Activated CD8-positive, alpha-beta memory T cell treated with anti-CD3 and anti-CD28 coated beads for 1 hour (primary cell): ENCODE measurements around the gene OR2AG1.
"Not testable (repeated sequence)": the region's sequence is repeated elsewhere in the genome, so short reads cannot be mapped to it uniquely, and the experiment has no call there.

Source experiments
- DNase-seq, 2 donors: peaks; one replicate each; pipeline ENCODE4 v3.0.0-alpha.2; 2020; ENCODE audit warnings: low read depth in 1 of 2; ENCODE audit errors: extremely low read depth in 1 of 2

Gene OR2AG1

DNA sequence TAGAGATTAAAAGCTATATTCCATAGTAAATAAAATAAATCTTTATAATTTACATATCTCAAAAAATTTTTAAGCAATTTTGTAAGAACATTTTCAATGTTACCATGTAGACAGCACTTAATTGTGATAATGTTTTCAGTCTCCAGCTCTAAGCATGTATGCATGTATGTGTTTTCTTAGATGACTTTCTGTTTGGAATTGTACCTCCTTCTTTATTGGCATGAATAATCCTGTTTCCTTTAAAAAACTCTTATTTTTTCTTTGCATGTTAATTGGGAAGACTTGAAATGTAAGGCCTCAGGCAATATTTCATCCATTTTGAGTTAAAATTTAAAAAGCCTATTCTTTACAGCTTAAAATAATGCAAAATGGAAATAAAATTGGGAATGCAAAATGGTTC is 2.0 kb upstream of the OR2AG1 start:
- DNase-seq = no peak

DNA sequence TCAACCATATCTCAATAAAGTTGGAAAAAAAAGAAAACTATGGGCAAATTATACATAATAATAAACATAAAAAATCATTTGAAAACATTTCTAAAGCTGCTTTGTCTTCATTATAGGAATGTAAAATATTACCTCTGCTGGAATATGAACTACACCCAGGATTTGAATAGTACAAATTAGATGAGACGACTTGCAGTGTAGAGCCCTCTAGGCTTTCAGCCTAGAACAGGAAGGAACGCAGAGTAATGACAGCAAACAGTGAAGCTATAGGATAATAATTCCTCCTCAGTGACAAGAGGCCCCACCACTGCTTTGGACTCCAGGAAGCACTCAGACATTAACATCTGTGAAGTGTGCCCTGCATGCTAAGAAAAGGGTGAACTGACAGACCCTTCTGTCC is 7.7 kb downstream of the OR2AG1 start:
- no peak for DNase-seq

DNA sequence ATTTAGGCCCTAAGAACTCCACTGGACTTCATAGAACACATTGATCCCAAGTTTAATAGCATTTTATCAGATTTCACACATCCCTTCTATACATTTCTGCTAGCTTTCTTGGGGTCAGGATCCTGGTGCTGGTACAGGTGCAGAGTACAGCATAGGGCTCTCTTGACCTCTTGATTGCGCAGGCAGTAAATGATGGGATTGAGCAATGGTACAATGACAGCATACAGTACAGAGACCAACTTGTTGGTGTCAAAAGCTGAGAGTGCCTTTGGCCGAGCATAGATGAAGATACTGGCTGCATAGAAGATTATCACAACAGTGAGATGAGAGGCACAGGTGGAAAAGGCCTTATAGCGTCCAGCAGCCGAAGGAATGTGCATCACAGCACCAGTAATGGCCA is 11.8 kb downstream of the OR2AG1 start:
- no peak for DNase-seq

DNA sequence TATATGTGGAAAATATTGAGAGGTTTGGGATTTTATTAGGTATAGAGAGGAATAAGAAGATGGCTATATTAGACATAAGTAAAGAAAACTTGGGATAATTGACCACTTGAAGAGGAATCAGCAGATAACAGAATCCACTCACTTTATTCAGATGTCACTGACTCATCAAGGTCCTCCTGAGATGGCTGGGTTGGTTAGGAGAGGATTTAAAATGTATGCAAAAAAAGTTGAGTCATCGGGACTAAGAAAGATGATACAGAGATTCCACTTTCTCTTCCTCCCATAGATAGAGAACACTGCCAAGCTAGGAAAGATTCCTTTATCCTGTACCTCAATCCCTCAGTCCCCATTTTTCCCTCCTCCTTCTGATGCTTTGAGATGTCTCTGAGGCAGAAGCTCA is 16.6 kb downstream of the OR2AG1 start, which contains the start of gene OR6A2:
Gene OR6A2, minus strand, starts transcription at position 288 of the 400 bp plus-strand sequence. CDS start 3,981 bp downstream, outside the sequence.
- DNase-seq = no peak

DNA sequence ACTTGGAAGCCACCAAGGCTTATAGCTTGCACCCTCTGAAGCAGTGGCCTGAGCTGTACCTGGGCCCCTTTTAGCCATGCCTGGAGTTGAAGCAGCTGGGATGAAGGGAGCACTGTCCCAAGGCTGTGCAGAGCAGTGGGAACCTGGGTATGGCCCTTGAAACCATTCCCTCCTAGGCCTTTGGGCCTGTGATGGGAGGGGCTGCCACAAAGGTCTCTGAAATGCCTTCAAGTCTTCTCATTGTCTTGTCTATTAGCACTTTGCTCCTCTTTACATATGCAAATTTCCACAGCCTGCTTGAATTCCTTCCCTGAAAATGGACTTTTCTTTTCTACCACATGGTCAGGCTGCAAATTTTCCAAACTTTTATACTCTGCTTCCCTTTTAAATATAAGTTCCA is 18.3 kb downstream of the OR2AG1 start:
- DNase-seq = not testable (repeated sequence)

DNA sequence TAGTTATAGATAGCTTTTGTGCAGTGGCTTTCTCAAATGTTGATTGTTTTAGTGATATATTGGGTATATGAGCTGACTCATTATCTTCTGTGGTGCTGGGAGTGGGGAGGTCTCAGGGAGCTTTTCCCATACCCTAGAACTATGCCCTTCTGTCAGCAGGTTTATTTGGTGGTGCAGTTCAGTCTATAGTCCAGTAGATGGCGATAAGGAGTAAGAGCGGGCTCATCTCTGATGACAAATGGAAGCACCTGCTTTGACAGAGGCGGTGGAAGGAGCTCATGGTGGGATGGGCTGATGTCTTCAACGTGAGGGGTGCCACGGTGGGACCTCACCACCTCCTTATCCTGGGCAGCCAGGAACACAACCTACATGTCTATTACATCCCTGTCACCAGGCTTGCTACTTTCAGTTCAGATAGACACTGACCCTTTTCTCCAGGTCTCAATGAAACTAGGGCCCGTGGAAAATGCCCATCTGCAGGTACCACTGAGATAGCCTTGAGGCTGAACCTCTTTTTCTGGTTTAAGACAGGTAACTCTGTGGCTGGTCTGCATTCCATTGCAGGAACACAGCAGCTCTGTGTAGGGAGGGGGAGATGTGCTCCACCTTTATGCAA is 29.7 kb downstream of the OR2AG1 start:
- no peak for DNase-seq

DNA sequence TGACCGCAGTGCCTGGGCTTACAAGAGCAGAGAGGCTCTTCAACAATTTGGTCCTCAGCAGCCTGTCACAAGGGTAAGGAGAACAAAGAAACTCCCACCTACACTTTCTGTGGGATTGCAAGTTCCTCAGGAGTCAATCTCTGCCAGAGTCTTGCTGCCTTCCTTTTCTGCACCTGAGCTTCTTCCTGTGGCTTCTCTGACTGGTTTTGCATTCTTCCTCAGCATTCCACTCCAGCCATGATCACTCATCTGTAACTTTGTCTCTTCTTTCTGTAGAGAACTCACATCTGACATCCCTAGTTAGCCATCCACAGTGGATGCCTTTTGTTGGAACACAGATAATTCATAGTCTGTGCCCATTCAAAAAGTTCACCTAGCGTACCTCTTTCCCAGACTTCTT is 30.8 kb downstream of the OR2AG1 start:
- no peak for DNase-seq

DNA sequence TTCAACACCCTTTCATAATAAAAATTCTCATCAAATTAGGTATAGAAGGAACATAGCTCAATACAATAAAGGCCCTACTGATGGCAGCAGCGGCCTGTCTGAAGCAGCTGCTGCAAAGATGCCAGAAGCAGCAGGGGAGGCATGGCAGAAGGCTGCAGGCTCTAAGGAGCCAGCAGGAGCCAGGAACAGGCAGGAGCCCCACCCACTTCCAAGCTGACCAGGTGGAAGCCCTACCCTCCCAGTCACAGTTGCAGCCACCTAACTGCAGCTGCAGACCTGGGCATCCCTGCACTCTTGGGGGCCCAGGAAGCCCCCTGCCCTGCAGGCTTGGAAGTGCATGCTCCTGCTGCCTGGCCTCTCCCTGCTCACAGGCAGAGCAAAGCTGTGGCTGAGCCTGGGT is 34.9 kb downstream of the OR2AG1 start:
- DNase-seq = no peak

DNA sequence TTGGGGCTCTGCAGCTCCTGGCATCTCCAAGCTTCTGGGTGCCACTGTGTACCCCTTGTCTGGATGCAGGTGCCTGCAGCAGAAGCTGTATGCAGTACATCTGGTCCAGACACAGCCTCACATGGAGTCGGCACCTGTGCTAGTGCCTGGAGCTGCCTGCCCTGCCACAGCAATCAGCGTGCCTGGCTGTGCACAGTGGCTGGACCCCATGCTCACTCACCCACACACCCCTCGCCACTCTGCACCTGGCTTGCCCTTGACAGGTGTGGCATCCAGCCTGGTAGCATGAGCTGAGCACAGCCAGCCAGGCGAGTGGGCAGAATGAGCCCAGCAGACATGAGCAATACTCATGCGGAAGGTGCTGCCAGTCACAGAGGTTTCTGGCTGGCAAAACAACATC is 36.1 kb downstream of the OR2AG1 start:
- no peak for DNase-seq

DNA sequence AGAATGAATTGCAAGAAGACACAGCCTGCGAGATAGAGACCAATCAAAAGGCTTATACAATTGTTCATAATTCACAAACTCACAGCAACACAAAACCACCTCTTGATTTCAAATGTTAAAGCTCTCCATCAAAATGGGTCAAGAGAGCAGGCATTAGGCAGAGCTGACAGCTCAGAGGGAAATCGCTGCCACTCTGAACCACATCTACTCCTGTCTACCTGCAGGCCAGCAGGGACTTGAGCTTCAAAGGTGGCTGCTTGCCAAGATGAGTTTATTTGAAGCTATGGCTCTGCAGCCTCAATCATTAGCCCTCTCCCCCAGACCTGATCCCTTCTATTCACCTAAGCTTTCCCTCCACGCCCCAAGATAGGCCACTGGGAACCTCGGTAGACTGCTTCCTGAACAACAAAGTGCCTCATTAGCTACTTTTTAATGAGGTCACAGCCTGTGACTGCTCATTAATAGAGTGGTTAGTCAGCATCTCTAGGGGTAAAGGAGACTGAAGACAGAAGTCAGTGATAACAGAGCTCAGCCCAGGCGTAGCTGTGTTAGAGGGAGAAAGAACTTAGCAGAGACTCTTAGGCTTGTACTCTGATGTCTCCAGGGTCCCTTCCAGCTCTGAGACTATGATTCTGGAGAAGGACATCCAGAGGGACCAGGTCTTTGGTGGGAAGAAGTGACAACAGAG is 41.5 kb downstream of the OR2AG1 start:
- DNase-seq = no peak

DNA sequence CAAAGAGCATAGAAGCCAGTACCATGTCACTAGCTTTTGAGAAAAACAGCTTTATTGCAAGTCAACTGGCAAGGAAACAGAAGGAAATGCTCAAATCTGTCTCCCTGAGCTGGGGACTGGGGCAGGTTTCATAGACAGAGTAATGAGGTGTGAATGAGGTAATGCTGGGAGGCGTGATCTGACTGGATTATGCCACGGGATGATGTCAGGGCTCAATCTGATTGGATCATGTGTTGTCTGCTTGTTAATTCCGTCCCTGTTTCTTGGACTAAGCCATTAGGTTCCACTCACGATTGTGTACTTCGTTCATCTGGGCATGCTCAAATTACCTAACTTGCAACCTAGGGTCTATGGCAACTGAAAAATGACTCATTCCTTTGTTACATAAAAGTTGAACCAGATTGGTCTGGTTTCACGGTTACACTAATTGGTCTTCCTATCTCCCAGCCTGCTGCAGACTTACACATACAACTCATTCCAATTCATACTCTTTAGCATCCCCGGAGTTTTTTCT is 42.5 kb downstream of the OR2AG1 start:
- DNase-seq = no peak

DNA sequence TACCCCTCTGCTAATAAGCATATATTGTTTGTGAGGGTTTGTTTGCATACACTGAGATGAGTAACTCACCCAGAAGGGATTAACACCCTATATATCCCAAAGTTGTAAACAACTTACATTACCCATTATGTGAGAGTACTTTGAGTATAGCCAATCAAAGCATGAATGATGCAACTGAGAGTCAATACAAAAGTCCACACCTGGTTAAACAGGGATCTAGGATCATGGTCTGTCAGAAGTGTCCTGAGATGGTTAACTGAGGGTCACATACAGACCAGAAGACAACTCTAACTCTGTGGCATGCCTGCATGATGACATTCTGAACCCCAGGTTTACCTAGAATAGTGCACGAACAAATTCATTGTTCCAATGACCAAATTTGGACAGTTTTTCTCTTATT is 45.3 kb downstream of the OR2AG1 start:
- DNase-seq = no peak

DNA sequence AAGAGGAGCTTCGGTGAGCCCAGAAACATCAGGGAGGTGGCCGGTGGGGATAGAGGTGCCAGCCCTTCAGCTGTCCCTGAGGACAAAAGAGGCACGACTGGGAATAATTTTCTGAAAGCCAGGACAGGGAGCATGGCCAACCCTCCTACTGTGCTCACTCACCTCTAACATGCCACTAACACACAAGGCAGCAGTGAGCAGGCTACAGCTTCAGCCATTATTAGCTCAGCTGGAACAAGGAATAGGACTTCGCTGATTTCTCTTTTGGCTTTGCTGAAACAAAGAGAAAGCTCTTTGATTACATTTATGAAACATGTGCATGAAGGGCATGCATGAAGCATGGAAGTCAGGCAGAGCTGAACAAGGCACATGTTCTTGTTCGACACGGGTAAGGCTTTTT is 50.5 kb downstream of the OR2AG1 start:
- no peak for DNase-seq

DNA sequence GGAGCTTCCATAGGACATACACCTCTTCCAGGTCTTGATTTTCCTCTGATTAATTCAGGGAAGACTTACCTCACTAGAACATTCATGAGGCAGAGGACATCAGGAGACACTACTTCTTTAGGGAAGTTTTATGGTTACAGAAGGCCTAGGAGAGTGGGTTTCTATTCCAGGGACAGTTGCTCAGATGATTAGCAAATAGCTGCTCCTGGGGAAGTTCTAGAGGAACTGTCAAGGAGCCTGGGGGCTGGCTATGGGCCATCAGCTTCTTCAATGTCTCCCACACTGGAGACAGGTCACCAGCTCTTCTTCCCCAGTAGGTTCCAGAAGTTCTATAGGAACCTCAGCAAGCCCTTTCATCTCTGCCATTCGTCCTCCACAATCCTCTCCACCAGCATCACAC is 51.2 kb downstream of the OR2AG1 start:
- DNase-seq = no peak
